ENCODE results near the gene ZNF526. TPM values are rescaled to one million over a fixed set of nuclear protein-coding genes. Genes with fewer than 3 reads are reported as not detected.

The ZNF526 gene
- total and polyA plus RNA-seq, 9 of the 15 experiments (the other 6 are each of a cell fraction or from before 2014, with no cell fraction given), result 1.3 to 17.9 (median 6.2) TPM

GRCh38 chr19:42252365-42253244, 32.5 kb downstream of the ZNF526 start (continued):
- TF ChIP-seq HNRNPL (IDR thresholded peaks at IDR 0.05; ENCODE audit: low read depth, low read length), result no peak
- TF ChIP-seq NFRKB (IDR thresholded peaks at IDR 0.05; ENCODE audit: low read depth), result no peak
- no peak for TF ChIP-seq RREB1 (CRISPR knock-in tag; IDR thresholded peaks at IDR 0.05)
- no peak; the same call in 1 of the 2 replicates for TF ChIP-seq SP1 (CRISPR knock-in tag; IDR thresholded peaks at IDR 0.05)
- no peak for TF ChIP-seq ZNF436 (CRISPR knock-in tag; IDR thresholded peaks at IDR 0.05)
- TF ChIP-seq ZBTB1 (CRISPR knock-in tag; IDR thresholded peaks at IDR 0.05; ENCODE audit: borderline replicate concordance, low read depth), result no peak
- TF ChIP-seq NR2C1 (IDR thresholded peaks at IDR 0.05), result no peak
- no peak for TF ChIP-seq NR2C1 (tag; IDR thresholded peaks at IDR 0.05)
- TF ChIP-seq POLR2A (conservative IDR thresholded peaks at IDR 0.05), result 0 out of 2 replicates have a peak, but pooled peaks have one; percentile 39
- TF ChIP-seq SMARCA4 (IDR thresholded peaks at IDR 0.05), result no peak
- no peak for TF ChIP-seq TCF7 (IDR thresholded peaks at IDR 0.05; ENCODE audit: borderline replicate concordance)
- TF ChIP-seq CCNT2 (IDR thresholded peaks at IDR 0.05; ENCODE audit: borderline replicate concordance, extremely low read depth, insufficient read length, low read depth, low read length), result no peak
- TF ChIP-seq FUS (optimal IDR thresholded peaks at IDR 0.05; ENCODE audit: low read depth, low read length), result no peak
- no peak for TF ChIP-seq KLF16 (IDR thresholded peaks at IDR 0.05)
- TF ChIP-seq ZNF347 (CRISPR knock-in tag; IDR thresholded peaks at IDR 0.05; ENCODE audit: low read depth), result no peak
- no peak for TF ChIP-seq PKNOX1 (IDR thresholded peaks at IDR 0.05)
- TF ChIP-seq TAF9B (IDR thresholded peaks at IDR 0.05; ENCODE audit: partially characterized antibody), result no peak
- TF ChIP-seq ZBTB43 (CRISPR knock-in tag; IDR thresholded peaks at IDR 0.05), result no peak
- TF ChIP-seq MAX (CRISPR knock-in tag; IDR thresholded peaks at IDR 0.05), result peak; percentile 91
- TF ChIP-seq TAF15 (IDR thresholded peaks at IDR 0.05; ENCODE audit: low read depth, low read length), result 0 out of 2 replicates have a peak, but pooled peaks have one; percentile 50

Measured in K562 (cell line).